Stimulated activated CD4-positive, alpha-beta T cell treated with anti-CD3 and anti-CD28 coated beads, Interleukin-1b, Interleukin-23, amount 100 ng/mL, for 1 hour (primary cell): ENCODE results near the gene KRTAP2-3.
"Not testable (repeated sequence)": the region's sequence is repeated elsewhere in the genome, so short reads cannot be mapped to it uniquely, and the experiment has no call there.

Source experiments
- DNase-seq, 2 donors: peaks; one replicate each; pipeline ENCODE4 v3.0.0-alpha.2; 2020; ENCODE audit warnings: low read depth in 2 of 2

Gene KRTAP2-3

DNA sequence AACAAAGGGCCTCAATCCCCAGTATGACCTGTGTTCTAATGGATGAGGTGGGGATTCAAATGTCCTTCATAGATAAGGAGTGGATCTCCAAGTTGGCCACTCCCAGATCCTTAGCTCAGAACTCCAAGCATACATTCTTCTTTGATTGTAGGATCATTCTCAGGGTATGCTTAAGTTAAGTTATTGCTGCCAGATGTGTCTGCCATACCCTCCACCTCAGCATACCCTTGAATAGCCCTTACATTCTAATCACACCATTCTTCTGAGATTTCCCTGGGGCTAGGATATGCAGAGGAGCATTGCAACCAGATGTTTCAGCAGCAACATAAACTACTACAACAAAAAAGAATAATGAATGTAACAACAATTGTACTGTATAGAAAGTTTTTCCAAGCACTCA, 7.4 kb upstream of the KRTAP2-3 start:
- DNase-seq = no peak

DNA sequence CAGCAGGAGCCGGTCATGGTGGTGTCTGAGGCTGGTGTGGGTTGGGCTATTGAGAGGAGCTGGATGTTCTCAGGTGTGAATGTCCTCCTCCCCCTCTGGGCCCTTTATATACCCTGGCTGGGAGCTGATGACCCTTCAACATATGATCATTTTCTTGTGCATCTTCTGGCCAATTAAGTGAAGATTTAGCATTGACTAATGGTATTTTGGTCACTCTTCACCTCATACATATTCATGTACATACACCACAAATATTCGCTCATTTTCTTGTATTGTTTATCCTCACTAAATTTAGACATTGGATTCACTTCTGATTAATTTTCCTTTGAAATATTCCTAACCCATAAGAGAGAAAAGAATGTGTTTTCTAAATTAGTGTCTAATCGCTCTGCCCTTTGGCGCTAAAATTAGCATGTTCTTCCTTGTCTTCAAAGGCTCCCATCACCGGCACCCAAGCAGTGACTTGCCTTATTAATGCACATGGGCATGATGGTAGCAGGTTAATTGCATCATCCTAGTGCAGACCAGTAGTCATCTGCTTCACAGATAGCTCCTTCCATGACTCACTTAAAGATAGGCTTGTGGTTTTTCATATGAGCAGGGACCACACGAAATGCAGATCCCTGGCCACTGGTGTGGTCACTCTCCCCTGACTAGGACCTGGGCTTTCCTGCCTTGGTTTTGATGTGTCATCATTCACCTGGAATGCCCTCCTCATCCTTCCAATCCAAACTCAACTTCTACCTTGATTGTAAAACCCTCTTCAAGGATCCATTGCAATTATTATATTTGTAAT, 6.1 kb upstream of the KRTAP2-3 start, which contains the start of gene KRTAP2-4:
Gene KRTAP2-4, minus strand, starts transcription at position 51 of the 796 bp plus-strand sequence. Its CDS starts 34 bp downstream, at position 17.
- DNase-seq = no peak

DNA sequence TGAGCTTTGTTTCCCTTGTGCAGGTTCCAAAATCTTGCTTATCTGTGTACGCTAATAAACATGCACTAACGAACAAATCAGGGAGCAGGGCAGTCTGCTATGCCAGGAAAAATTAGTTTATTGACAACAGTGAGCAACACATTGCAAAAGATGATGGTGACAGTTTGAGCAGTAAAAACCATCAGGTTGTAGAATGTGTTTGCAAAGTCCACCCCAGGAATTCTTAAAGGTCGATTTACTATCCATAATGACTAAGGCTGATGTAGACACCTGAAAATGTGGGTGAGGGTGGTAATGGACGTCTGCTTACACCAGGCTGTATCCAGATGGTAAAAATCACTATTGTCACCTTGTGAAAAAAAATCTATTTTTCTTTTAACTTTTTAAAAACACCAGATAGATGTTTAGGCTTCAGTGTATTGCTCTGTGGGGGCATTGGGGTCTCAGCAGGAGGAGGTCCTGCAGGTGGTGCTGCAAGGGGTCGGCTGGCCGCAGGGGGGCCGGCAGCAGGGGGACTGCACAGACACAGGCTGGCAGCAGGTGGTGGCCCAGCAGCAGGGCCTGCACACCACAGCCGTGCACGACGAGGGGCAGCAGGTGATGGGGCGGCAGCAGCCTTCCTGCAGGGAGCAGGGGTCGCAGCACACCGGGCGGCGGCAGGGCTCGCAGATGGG, 5.2 kb upstream of the KRTAP2-3 start:
- not testable (repeated sequence) for DNase-seq

DNA sequence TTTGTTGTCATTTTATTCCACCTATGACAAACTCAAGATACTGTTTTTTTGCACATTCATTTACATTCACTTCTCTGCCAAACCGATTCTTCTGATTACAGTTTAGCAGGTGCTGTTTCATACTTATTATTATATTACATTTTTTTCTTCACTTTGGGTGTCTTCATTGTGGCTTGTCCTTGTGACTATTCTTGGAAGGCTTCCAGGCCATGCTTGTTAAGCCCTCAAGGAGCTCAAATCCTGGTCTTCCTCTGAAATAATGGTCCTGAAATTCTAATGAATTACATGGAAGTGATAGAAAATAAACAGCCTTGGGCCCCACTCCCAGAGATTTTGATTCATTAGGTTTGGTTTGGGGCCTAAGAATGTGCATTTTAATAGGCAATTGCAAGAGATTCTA, 4.4 kb upstream of the KRTAP2-3 start:
- DNase-seq = no peak

DNA sequence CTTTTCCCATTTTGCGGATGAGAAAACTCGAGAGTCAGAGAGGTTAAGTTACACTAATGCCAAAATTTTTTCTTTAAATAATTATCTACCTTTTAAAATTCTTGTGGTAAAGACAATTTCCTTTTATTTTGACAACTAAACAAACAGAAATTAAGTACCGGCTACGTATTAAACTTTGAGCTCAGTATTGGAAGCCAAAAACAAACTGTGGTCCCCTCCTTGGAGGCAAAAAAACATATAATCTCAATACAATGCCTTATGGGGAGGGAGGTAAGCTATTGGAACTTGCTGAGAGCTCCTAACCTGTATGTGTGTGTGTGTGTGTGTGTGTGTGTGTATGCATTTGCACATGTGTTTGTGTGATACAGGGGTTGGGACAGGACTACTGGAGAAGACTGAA, 3.5 kb upstream of the KRTAP2-3 start:
- no peak for DNase-seq

DNA sequence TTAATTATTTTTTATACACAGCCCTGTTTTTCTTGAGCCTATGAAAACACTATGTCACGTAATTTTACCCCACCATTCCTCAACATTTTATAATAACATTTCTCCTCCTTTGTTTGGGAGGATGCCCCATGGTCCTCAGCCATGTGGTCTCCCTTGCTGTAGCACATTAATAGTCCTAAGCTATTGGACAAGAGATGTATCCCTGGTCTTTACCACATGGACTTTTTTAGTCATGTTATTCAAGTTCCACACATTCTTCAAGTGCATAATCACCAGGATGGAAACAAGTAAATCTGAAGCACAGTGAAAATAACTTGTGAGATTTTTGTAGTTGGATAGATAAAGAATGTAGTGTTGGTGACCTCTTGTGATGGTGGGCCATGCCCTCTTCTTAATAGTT, 2.0 kb upstream of the KRTAP2-3 start:
- DNase-seq = no peak

DNA sequence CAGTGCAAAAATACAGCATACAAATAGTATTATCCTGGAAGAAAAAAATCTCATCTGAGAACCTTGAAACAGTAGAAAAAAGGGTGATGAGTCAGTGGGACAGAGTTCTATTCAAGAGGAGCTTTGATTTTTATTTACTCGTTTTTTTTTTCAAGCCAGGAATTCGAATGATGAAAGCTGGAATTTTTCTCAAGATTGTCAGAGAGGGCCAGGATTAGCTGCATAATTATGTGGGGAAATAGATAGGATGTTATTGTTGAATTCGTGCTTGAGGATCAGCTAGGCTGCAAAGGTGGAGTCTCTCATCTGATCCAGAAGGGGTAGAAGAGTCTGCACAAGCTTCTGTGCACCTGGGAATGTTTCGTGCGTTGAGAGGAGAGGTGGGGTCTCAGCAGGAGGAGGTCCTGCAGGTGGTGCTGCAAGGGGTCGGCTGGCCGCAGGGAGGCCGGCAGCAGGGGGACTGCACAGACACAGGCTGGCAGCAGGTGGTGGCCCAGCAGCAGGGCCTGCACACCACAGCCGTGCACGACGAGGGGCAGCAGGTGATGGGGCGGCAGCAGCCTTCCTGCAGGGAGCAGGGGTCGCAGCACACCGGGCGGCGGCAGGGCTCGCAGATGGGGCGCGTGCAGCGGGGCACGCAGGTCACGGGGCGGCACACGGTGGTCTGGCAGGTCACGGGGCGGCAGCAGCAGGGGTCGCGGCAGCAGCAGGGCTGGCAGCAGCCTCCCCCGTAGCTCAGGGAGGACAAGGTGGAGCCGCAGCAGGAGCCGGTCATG, 450 bp downstream of the KRTAP2-3 start:
- not testable (repeated sequence) for DNase-seq

DNA sequence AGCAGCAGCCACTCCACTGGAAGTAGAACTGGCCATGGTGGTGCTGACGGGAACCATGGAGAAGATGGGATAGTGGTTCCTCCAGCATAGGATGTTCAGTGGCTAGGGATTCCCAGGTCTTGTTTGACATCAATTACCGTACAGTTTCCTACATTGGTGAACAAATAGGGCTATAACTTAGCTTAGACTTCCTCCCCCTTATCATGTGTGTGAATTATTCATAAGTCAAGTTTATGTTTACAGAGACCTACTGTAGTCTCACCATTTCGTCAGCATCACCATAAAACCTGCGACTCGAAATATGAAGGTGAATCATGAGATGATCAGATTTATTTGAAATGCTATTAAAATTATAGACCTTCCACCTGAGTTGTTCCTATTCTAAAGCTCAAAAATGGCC, 1.2 kb downstream of the KRTAP2-3 start:
- no peak for DNase-seq

DNA sequence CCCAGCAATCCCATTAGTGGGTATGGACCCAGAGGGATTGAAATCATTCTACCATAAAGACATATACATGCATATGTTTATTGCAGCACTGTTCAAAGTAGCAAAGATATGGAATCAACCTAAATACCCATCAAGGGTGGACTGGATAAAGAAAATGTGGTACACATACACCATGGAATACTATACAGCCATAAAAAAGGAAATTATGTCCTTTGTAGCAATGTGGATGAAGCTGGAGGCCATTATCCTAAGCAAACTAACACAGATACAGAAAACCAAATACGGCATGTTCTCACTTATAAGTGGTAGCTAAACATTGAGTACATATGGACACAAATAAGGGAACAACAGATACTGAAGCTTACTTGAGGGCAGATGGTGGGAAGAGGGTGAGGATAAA, 2.4 kb downstream of the KRTAP2-3 start:
- DNase-seq = no peak

DNA sequence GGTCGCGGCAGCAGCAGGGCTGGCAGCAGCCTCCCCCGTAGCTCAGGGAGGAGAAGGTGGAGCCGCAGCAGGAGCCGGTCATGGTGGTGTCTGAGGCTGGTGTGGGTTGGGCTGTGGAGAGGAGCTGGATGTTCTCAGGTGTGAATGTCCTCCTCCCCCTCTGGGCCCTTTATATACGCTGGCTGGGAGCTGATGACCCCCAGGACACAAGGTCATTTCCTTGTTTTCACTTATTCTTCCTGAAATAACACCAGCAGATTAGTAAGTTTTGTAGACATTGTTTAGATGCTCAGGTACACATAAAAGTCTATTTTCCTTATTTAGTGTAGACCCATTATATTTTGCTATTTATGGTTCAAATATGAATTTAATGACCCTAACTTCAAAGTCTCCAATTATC, 4.8 kb downstream of the KRTAP2-3 start, which contains the start of gene KRTAP2-2:
Gene KRTAP2-2, minus strand, starts transcription at position 101 of the 400 bp plus-strand sequence. Its CDS starts 19 bp downstream, at position 82.
- DNase-seq = not testable (repeated sequence)

DNA sequence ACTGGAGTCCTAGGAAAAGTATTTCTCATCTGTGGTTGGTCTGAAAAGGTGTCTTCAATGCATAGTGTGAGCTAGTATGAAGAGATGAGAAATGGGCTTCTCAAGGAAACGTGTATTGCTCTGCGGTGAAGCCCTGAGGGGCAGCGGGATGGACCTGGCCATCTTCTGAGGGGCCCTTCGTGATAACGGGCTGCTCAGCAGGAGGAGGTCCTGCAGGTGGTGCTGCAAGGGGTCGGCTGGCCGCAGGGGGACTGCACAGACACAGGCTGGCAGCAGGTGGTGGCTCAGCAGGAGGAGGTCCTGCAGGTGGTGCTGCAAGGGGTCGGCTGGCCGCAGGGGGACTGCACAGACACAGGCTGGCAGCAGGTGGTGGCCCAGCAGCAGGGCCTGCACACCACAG, 5.4 kb downstream of the KRTAP2-3 start:
- not testable (repeated sequence) for DNase-seq

DNA sequence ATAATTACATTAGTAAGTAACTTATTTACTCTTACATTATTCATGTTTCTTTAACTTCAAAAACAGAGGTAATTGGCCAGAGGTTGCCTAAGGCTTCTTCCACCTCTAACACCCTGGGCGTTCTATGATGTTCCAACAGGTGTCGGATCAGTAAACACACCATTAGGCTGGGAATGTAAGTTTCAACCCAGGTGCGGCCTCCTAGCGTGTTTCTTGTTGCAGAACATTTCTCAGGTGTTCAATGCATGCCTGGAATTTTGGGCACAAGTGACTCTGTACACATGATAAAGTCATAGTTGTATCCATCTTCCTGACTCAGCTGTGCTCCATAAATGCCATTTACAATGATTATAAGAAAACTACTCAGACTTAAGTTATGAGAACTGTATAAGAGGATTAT, 5.9 kb downstream of the KRTAP2-3 start:
- no peak for DNase-seq

DNA sequence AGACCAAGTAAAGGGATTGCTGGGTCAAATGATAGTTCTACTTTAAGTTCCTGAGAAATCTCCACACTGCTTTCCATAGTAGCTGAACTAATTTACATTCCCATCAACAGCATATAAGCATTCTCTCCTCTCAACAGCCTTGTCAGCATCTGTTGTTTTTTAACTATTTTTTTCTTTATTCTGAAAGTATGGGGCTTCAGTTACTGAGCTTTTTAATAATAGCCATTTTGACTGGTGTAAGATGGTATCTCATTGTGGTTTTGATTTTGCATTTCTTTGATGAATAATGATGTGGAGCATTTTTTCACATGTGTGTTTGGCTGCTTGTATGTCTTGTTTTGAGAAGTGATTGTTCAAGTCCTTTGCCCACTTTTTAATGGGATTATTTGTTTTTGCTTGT, 7.3 kb downstream of the KRTAP2-3 start:
- no peak for DNase-seq

DNA sequence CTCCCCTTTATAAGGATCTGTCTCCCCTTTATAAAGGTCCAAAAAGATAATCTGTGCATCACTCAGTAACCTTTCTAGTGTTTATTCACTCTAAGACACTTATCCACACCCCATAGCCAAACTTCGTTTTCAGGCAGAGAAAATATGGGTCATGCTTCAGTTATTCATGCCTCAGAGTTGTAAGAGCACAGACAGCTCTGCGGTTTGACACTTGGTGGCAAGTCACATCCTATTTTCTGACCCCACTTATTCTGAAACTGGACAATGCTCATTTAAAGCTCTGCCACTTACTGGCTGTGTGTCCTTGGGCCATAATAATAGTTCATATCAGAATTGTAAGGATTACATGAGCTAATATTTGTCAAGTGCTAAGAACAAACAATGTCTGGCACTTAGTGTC, 10.8 kb downstream of the KRTAP2-3 start:
- no peak for DNase-seq

DNA sequence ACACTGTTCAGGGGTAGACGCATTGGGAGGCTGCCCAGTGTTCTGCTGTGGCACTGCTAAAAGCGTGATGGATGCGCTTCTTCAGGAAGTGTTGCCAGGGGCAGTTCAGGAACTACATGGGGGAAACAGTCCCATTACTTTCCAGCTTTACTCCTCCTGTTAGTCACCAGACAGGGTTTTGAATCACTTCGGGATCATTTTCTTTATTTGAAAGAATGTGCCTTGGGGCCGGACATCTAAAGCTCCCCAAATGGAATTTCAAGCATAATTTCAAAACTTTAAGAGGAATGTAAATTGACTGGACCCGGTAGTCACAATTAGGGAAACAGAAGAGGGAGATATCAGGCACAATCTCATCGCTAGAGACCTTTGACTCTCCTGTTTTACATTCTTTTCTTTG, 11.5 kb downstream of the KRTAP2-3 start:
- DNase-seq = no peak

DNA sequence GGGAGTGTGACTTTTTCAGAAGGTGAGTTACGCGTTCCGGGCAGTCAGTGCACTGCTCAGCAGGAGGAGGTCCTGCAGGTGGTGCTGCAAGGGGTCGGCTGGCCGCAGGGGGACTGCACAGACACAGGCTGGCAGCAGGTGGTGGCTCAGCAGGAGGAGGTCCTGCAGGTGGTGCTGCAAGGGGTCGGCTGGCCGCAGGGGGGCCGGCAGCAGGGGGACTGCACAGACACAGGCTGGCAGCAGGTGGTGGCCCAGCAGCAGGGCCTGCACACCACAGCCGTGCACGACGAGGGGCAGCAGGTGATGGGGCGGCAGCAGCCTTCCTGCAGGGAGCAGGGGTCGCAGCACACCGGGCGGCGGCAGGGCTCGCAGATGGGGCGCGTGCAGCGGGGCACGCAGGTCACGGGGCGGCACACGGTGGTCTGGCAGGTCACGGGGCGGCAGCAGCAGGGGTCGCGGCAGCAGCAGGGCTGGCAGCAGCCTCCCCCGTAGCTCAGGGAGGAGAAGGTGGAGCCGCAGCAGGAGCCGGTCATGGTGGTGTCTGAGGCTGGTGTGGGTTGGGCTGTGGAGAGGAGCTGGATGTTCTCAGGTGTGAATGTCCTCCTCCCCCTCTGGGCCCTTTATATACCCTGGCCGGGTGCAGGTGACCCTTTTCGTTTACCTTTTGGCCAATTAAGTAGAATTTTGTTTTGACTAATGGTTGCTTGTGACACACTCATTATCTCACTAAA, 13.0 kb downstream of the KRTAP2-3 start, which contains the start of gene KRTAP2-1:
Gene KRTAP2-1, minus strand, starts transcription at position 582 of the 731 bp plus-strand sequence. Its CDS starts 49 bp downstream, at position 533.
- DNase-seq = not testable (repeated sequence)

DNA sequence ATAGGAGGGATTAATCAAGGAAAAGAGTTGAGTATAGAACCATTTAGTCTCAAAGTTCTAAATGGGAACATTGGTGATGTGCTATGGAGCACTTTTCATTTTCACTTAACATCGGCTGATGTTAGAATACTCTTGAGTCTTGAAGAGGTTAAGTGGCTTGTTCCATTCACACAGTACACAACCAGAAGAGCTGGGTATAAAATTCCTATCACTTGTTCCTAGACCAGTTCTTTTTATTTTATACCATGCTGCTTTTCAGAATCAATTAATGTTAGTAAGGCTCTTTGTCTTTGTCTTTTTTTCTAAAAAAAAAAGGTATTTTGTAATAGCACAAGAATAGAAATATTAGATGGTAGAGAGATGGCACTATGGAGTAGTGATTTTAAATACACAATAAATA, 17.0 kb downstream of the KRTAP2-3 start:
- no peak for DNase-seq

DNA sequence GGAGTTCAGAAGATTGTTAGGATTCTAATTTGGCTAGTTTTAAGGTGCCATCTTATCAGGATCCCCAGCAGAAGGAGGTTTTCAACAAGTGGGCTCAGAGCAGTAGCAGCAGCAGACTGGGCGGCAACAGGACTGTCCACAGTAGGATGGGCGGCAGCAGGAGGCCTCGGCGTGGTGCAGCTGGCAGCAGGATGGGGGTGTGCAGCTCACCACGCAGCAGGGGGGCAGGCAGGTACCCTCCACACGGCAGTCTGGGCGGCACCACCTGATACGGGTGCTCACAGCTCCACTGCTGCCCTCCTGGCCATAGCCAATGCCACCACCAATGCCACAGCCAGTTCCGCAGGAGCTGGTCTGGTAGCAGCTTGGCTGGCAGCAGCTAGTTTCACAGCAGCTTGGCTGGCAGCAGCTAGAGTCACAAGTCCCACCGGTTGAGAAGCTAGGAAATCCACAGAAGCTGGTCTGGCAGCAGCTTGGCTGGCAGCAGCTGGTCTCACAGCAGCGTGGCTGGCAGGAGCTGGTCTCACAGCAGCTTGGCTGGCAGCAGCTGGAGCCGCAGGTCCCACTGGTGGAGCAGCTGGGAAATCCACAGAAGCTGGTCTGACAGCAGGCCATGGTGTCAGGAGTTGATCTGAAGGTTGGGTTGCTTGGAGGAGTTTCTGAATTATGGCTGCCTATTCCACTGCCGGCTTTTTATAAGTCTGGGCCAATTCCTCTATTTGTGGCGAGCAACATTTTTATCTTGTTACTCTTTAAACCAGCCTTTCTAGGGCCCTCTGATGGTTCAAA, 18.9 kb downstream of the KRTAP2-3 start, which contains the start of gene KRTAP1-1:
Gene KRTAP1-1, minus strand, starts transcription at position 668 of the 789 bp plus-strand sequence. Its CDS starts 53 bp downstream, at position 615.
- not testable (repeated sequence) for DNase-seq

DNA sequence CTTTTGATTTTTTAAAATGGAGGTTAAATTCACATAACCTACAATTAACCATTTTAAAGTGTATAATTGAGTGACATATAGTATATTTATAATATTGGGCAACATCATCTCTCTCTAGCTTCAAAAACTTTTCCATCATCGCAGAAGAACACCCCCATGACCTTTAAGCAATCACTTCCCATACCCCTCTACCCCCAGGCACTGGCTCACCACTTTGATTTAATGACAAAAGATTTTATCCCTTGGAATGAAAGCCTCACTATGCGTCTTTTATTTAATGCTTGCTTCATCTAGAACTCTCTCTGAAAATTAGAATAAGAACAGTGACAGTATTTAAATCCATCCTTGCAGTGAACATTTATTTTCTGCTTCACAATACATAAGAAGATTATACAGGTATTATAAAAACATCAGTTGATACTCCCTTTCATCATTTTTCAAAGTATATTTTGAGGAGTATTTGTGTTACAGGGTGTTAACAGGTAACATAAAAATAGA, 22.0 kb downstream of the KRTAP2-3 start:
- no peak for DNase-seq

DNA sequence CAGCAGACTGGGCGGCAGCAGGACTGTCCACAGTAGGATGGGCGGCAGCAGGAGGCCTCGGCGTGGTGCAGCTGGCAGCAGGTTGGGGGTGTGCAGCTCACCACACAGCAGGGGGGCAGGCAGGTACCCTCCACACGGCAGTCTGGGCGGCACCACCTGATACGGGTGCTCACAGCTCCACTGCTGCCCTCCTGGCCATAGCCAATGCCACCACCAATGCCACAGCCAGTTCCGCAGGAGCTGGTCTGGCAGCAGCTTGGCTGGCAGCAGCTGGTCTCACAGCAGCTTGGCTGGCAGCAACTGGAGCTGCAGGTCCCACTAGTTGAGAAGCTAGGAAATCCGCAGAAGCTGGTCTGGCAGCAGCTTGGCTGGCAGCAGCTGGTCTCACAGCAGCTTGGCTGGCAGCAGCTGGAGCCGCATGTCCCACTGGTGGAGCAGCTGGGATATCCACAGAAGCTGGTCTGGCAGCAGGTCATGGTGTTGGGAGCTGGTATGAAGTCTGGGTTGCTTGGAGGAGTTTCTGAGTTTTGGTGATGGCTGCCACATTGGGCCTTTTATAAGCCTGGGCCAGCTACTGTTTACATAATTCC, 25.5 kb downstream of the KRTAP2-3 start, which contains the start of gene KRTAP1-3:
Gene KRTAP1-3, minus strand, starts transcription at position 529 of the 590 bp plus-strand sequence. Its CDS starts 53 bp downstream, at position 476.
- DNase-seq = not testable (repeated sequence)
